Measurements from ENCODE around the gene SUPT6H. TPM values are rescaled to one million over a fixed set of nuclear protein-coding genes. Genes with fewer than 3 reads are reported as not detected.
"Not testable (repeated sequence)": the region's sequence is repeated elsewhere in the genome, so short reads cannot be mapped to it uniquely, and the experiment has no call there.

Gene SUPT6H
- total and polyA plus RNA-seq, 2 donors, result 42.1 to 47.2 TPM

DNA sequence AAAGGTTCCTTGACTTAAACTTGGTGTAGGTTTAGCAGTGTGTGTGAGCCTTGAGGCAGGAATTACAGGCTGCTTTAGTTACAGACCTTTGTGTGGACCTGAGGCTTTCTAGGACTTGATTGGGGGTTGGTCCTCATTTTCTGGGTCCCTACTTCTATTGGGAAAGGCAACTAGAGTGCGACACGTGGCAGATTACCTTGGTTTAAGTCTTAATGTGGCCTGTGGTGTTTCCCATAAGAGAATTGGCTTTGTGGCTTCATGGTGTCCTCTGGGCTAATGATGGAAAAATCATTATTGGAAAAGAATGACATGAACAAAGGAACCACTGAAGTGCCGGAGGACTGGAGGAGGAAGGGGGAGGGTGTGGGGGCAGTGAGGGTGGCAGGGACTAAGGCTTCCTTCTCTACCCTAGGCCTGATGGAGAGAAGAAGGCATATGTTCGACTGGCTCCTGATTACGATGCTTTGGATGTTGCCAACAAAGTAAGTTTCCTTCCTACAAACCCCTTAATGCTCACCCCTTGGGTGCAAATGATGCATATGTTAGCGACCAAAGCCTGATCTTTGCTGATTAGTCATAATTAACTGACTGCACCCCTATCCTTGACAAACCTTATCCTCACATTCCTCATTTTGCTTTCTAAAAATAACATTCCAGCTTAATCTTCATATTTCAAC, 61.3 kb downstream of the SUPT6H start:
- no peaks in the 10 kb centered on the region for H3K4me1 ChIP-seq (ENCODE audit: insufficient read depth)
- peaks cover 2% of the 10 kb centered on the region for H3K36me3 ChIP-seq (ENCODE audit: insufficient read depth)
- WGBS, result 78% methylated on average over 6 of the region's 6 CpGs
- no peak overlapping the region for H3K4me3 ChIP-seq (ENCODE audit: low read depth, low read length)
- no peak overlapping the region for H3K27ac ChIP-seq (ENCODE audit: low read depth)
- DNase-seq (ENCODE audit: extremely low spot score), result no peak

DNA sequence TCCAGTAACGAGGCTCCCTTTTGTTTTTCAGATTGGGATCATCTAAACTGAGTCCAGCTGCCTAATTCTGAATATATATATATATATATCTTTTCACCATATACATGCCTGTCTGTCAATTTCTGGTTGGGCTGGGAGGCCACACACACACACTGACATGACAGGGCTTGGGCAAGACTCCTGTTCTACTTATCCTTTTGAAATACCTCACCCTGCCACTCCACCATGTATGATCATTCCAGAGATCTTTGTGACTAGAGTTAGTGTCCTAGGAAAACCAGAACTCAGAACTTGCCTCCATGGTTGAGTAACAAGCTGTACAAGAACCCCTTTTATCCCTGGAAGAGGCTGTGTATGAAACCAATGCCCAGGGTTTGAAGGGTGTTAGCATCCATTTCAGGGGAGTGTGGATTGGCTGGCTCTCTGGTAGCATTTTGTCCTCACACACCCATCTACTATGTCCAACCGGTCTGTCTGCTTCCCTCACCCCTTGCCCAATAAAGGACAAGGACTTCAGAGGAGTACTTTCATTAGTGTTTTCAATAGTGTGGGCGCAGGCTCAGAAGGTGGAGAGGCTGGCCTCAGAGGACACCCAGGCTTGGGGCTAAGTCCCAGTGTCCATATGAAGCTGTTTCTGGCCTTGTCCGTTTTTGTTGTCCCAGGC, 62.0 kb downstream of the SUPT6H start:
- not testable (repeated sequence) for DNase-seq (ENCODE audit: extremely low spot score); H3K4me1 ChIP-seq (ENCODE audit: insufficient read depth); H3K4me3 ChIP-seq (ENCODE audit: low read depth, low read length); H3K36me3 ChIP-seq (ENCODE audit: insufficient read depth); H3K27ac ChIP-seq (ENCODE audit: low read depth)
- 77% methylated on average over 4 of the region's 4 CpGs for WGBS

DNA sequence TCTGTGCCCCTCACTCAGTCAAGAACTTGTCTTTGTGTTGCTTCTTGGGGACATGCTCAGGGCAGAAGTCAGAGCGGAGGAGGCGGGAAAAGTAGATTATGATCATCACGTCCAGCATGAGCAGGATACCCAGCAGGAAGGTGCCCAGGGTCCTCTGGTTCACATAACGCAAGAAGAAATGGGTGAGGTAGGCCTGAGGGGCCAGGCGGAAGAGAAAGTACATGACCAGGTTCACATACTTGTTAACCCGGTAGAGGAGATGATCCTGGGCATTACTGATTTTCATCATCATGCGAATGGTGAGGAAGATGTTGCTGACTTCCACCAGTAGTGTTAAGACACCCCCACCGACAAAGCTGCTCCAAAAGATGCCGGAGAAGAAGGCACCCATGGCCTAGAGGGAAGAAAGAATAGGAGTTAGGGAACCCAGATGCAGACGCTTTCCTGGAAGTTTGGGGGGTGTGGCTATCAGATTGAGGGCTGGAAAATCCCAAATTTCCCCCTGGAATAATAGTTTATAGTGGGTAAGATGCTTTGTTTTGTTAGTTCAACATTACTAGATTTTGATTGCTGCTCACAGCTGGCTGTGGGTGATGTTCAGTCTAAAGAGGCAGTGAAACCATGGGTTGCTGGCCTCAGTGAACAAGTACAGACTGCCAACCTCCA, 62.6 kb downstream of the SUPT6H start:
- WGBS, result 74% methylated on average over 10 of the region's 10 CpGs
- no peaks in the 10 kb centered on the region for H3K4me1 ChIP-seq (ENCODE audit: insufficient read depth)
- peaks cover 2% of the 10 kb centered on the region for H3K36me3 ChIP-seq (ENCODE audit: insufficient read depth)
- no peak for DNase-seq (ENCODE audit: extremely low spot score)
- no peak overlapping the region for H3K4me3 ChIP-seq (ENCODE audit: low read depth, low read length)
- no peak overlapping the region for H3K27ac ChIP-seq (ENCODE audit: low read depth)

GRCh38 chr17:28725166-28725659, 63.2 kb downstream of the SUPT6H start:
- 24% methylated on average over 20 of the region's 20 CpGs for WGBS
- peaks cover 2% of the 10 kb centered on the region for H3K36me3 ChIP-seq (ENCODE audit: insufficient read depth)
- H3K4me1 ChIP-seq (ENCODE audit: insufficient read depth), result no peaks in the 10 kb centered on the region
- DNase-seq (ENCODE audit: extremely low spot score), result no peak
- H3K4me3 ChIP-seq (ENCODE audit: low read depth, low read length), result no peak overlapping the region
- peak overlapping the region; percentile 14 for H3K27ac ChIP-seq (ENCODE audit: low read depth)

DNA sequence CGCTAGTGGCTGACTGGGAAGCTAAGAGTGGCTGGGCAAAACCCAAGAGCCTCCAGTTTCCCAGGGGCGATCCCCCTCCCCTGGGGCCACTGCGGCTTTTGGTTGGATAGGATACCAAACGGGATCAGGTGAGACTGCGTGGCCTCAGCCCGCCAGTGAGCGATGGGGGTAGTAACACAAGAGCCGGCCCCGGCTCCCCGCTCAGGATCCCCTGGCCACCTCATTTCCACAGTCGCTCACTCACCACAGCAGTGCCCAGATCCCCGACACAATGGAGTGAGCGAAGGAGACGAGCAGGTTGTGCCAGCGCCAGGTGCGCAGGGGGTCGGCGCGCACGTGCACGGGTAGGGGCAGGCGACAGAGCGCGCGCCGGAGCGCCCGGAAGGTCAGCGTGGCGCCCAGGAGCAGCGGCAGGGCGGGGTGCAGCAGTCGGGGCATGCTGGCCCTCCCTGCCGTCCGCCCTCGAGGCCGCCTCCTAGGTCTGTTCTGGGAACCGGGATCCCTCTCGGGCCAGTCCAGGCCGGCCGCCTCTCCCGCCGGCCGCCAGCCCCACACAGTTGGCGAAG, 63.7 kb downstream of the SUPT6H start:
- DNase-seq (ENCODE audit: extremely low spot score), result no peak
- no peaks in the 10 kb centered on the region for H3K4me1 ChIP-seq (ENCODE audit: insufficient read depth)
- H3K27ac ChIP-seq (ENCODE audit: low read depth), result peak overlapping the region; percentile 72
- WGBS, result under 1% methylated on average over 45 of the region's 45 CpGs
- peak overlapping the region; percentile 53 for H3K4me3 ChIP-seq (ENCODE audit: low read depth, low read length)
- H3K36me3 ChIP-seq (ENCODE audit: insufficient read depth), result peaks cover 2% of the 10 kb centered on the region

- Histone ChIP-seq H3K36me3 (ENCODE audit: insufficient read depth) (peaks cover 2% of the 10 kb centered on the region), H3K4me3 (ENCODE audit: low read depth, low read length) (peak within 1 kb of the TSS; percentile 53), H3K27ac (ENCODE audit: low read depth) (peak within 1 kb of the TSS; percentile 72), H3K4me1 (ENCODE audit: insufficient read depth) (no peaks in the 10 kb centered on the region)
- under 1% methylated on average over 49 of the region's 49 CpGs for WGBS
- DNase-seq (ENCODE audit: extremely low spot score), result no peak
These were observed 64.2 kb downstream of the SUPT6H start, which contains the start of gene TLCD1 for GRCh38 chr17:28726226-28726626. TLCD1 (minus strand) TSS chr17:28726233; CDS start chr17:28726097, 136 bp downstream.

DNA sequence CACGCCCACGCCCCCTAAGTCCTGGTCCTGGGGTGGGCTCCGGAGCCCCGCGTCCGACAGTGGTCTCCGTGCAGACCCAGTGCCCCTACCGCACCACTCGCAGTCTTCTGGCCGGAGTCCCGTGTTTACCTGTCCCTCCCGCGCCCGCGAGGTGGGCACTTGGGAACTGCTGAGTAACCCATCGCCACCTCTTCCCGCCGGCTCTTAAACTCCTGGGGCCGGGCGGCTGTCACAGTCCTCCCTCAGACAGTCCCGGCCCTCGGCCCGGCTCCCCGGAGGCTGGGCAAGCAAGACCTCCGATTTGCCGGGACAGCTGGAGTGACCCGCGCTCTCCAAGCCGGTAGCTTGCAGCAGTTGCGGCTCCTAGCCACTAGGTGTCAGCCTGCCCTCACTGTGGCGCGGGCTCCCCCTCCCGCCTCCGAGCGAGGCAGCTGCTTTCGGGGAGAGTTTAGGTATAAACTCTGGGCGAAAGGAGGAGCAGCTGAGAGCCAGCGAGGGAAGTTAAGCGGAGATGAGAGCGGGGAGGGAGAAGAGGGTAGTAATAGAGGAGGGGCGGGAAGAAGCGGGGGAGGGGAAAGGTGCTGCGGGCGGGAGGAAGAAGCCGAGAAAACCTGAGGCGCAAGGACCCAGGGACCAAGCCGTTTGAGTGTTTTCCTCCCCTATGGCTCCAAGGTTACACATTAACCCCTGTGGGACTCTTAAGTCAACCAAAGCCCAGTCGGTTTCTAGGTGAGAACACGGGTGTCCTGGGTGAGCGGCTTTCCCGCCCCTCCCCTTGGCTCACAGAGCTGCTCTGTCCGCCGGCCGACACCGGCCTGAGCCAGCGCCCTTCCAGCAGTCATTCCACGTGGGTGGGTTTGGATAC, 64.9 kb downstream of the SUPT6H start:
- no peaks in the 10 kb centered on the region for H3K4me1 ChIP-seq (ENCODE audit: insufficient read depth)
- WGBS, result under 1% methylated on average over 57 of the region's 57 CpGs

GRCh38 chr17:28728364-28729200, 66.6 kb downstream of the SUPT6H start, which contains the start of gene NEK8:
NEK8 (plus strand) TSS chr17:28728788; CDS start chr17:28728814, 26 bp downstream.
- under 1% methylated on average over 64 of the region's 64 CpGs for WGBS

More for the DNA sequence above, 64.9 kb downstream of the SUPT6H start:
- H3K36me3 ChIP-seq (ENCODE audit: insufficient read depth), result peaks cover 2% of the 10 kb centered on the region
- DNase-seq (ENCODE audit: extremely low spot score), result no peak
- H3K27ac ChIP-seq (ENCODE audit: low read depth), result peak overlapping the region; percentile 64
- H3K4me3 ChIP-seq (ENCODE audit: low read depth, low read length), result peak overlapping the region; percentile 53

DNA sequence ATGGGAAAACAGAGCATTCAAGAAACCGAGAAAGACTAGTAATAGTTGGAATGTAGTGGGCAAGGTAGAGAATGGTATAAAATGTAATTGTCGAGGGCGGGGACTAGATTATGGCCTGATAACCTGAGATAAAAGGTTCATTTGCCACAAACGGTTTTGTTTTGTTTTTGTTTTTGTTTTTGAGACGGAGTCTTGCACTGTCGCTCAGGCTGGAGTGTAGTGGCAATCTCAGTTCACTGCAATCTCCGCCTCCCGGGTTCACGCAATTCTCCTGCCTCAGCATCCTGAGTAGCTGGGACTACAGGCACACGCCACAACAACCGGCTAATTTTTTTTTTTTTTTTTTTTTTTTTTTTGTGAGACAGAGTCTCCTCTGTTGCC, 67.9 kb downstream of the SUPT6H start:
- Histone ChIP-seq H3K27ac (ENCODE audit: low read depth) (no peak overlapping the region), H3K36me3 (ENCODE audit: insufficient read depth) (no peaks in the 10 kb centered on the region), H3K4me1 (ENCODE audit: insufficient read depth) (no peaks in the 10 kb centered on the region), H3K4me3 (ENCODE audit: low read depth, low read length) (no peak overlapping the region)
- WGBS, result 83% methylated on average over 11 of the region's 11 CpGs
- DNase-seq (ENCODE audit: extremely low spot score), result no peak

More at GRCh38 chr17:28728364-28729200, 66.6 kb downstream of the SUPT6H start, which contains the start of gene NEK8:
- peak; percentile 91 for DNase-seq (ENCODE audit: extremely low spot score)
- Histone ChIP-seq H3K27ac (ENCODE audit: low read depth) (peak within 1 kb of the TSS; percentile 96), H3K4me3 (ENCODE audit: low read depth, low read length) (peak within 1 kb of the TSS; percentile 54), H3K4me1 (ENCODE audit: insufficient read depth) (no peaks in the 10 kb centered on the region), H3K36me3 (ENCODE audit: insufficient read depth) (peaks cover 2% of the 10 kb centered on the region)

DNA sequence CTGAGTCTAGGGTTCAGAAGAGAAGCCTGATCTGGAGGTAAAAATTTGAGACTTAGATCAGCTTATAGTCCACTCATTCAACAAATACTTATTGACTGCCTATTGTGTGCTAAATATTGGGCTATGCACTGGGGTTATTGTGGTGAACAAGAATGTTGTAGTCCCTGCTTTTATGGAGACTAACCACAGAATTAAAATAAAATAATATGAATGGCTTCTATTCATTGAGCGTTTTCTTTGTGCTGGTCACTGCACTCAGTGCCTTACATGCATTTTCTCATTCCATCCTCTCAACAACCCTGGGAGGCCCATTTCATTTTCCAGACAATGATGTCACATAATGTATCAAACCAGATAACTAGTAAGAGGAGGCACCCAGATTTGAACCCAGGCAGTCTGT, 71.3 kb downstream of the SUPT6H start:
- Histone ChIP-seq H3K27ac (ENCODE audit: low read depth) (no peak overlapping the region), H3K4me1 (ENCODE audit: insufficient read depth) (no peaks in the 10 kb centered on the region), H3K4me3 (ENCODE audit: low read depth, low read length) (no peak overlapping the region), H3K36me3 (ENCODE audit: insufficient read depth) (no peaks in the 10 kb centered on the region)
- 93% methylated on average over 1 of the region's 1 CpG for WGBS
- DNase-seq (ENCODE audit: extremely low spot score), result no peak

GRCh38 chr17:28734712-28735241, 72.8 kb downstream of the SUPT6H start:
- no peak overlapping the region for H3K4me3 ChIP-seq (ENCODE audit: low read depth, low read length)
- no peaks in the 10 kb centered on the region for H3K4me1 ChIP-seq (ENCODE audit: insufficient read depth)
- 89% methylated on average over 10 of the region's 10 CpGs for WGBS
- H3K36me3 ChIP-seq (ENCODE audit: insufficient read depth), result no peaks in the 10 kb centered on the region
- H3K27ac ChIP-seq (ENCODE audit: low read depth), result no peak overlapping the region
- DNase-seq (ENCODE audit: extremely low spot score), result no peak

- Histone ChIP-seq H3K27ac (ENCODE audit: low read depth) (no peak overlapping the region), H3K36me3 (ENCODE audit: insufficient read depth) (no peaks in the 10 kb centered on the region), H3K4me1 (ENCODE audit: insufficient read depth) (no peaks in the 10 kb centered on the region), H3K4me3 (ENCODE audit: low read depth, low read length) (no peak overlapping the region)
- DNase-seq (ENCODE audit: extremely low spot score), result no peak
- 80% methylated on average over 5 of the region's 5 CpGs for WGBS
These were observed 73.3 kb downstream of the SUPT6H start for GRCh38 chr17:28735242-28735722.
